Omental fat pad (tissue), 4 donors: ENCODE measurements around the gene GNB1. TPM values are rescaled to one million over a fixed set of nuclear protein-coding genes. Genes with fewer than 3 reads are reported as not detected.

Source experiments
- total RNA-seq, 4 donors: library from RNA; depleted of rRNA; stranded (reverse); fragments of >200 nt; gene quantifications; one replicate each; pipeline ENCODE4 v1.1.0, GENCODE V29; 2016

GNB1 gene
- total RNA-seq, 4 donors from 2014 or later, result 104 to 175 (median 152) TPM

Other genes with a start within 250 kb of the GNB1 start
- gene CDK11B, start 232.1 kb downstream of the GNB1 start, total RNA-seq, result 10 to 100 TPM; 16.3 to 25.3 (median 19.2) TPM
- 10 to 100 TPM; 22.1 to 52.9 (median 36.0) TPM for gene SLC35E2B, start 198.3 kb downstream of the GNB1 start, total RNA-seq
- gene CDK11A, start 166.7 kb downstream of the GNB1 start, total RNA-seq, result 10 to 100 TPM; 25.0 to 77.7 (median 39.0) TPM
- gene NADK, start 112.6 kb downstream of the GNB1 start, total RNA-seq, result 100 to 1,000 TPM in 3 of 4 donors, 10 to 100 TPM in 1; 97.2 to 136 (median 114) TPM
- gene CALML6, start 24.2 kb upstream of the GNB1 start, total RNA-seq, result not detected
- 1 to 10 TPM in 3 of 4 donors, under 1 TPM in 1; 0.74 to 5.7 (median 3.5) TPM for gene TMEM52, start 28.2 kb upstream of the GNB1 start, total RNA-seq
- gene CFAP74, start 112.7 kb upstream of the GNB1 start, total RNA-seq, result under 1 TPM in 1 of 4 donors, not detected in 3; 0.24 TPM
- not detected for gene GABRD, start 128.3 kb upstream of the GNB1 start, total RNA-seq
- gene PRKCZ, start 159.3 kb upstream of the GNB1 start, total RNA-seq, result 1 to 10 TPM; 2.5 to 8.1 (median 2.6) TPM